Stimulated activated CD4-positive, alpha-beta T cell treated with anti-CD3 and anti-CD28 coated beads, Interleukin-12 subunit alpha, Interleukin-12 subunit beta, amount 100 ng/mL, for 24 hours (primary cell): ENCODE measurements around the gene GRHPR.

ENCODE experiments used
- DNase-seq, 2 experiments: peaks; one replicate each; pipeline ENCODE4 v3.0.0-alpha.2; 2020; ENCODE audit warnings: low read depth in 2 of 2

GRHPR gene

DNA sequence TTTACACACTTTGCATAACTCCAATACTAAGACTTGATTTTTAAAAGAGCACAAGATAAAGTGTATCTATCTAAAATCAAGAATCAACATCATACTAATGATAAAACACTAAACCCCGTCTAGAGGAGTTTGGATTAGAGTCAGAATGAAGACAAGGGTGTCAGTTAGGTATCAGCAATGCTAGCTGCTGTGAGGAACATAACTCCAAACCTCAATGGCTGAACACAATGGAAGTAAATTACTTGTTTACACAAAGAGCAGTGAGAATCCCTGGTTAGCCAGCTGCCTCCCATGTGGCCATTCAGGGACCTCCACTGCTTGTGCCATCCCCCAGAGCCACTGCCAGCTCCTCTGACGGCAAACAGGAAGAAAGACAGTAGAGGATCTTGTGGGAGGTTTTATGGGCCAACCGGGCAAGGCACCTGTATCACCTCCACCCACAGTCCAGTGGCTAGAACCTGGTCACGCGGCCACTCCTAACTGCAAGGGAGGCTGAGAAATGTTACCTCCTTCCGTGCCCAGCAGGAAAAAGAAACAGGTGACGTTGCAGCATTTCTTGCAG, 24.0 kb upstream of the GRHPR start:
- DNase-seq: no peak

DNA sequence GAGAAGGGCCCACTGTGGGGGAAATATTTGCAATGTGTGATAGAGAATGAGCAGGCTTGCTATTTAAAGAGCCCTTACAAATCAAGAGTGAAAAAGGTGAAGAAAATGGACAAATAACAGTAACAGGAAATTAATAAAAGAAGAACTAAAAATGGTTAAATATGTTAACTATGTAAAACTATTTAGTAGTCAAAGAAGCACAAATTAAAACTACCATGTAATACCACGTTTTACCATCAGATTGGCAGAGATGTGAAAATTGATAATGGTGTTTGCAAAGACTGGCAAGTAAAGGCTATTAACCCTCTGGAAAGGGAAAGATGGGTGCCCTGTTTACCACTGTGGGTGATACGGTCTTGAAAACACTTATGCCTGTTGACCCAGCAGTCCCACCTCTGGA, 23.2 kb upstream of the GRHPR start:
- no peak for DNase-seq

DNA sequence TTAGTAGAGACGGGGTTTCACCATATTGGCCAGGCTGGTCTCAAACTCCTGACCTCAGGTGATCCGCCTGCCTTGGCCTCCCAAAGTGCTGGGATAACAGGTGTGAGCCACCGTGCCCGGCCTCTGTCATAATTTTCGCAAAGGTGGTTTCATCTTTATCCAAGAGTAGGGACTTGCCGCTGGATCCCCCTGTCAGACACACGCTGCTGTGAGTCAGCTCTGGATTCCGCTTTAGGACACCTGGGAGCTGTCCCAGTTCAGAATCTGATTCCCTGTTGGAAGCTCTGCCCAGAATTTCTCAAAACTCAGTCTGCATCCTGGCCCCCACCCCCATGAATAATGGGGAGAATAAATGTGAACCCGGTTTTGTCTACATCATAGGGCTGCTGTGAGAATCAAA, 17.9 kb upstream of the GRHPR start:
- DNase-seq: no peak

DNA sequence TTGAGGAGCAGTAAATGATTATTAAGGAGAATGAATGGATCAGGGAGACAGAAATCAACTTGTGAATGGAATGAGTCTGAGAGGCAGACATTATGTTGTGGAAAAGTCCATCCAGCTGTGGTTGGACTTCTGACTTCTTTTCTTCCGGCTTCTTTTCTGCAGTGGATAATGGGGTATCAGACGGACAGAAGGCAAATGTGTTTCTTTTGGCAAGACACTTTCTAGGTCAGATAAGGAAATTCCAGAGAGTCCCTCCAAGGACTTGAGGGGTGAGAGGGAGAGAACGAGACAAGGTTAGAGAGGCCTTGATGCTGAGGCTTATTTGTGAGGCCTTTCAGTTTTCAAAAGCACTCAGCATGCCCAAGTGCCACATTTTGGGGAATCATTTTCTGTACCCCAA, 17.1 kb upstream of the GRHPR start:
- no peak for DNase-seq

DNA sequence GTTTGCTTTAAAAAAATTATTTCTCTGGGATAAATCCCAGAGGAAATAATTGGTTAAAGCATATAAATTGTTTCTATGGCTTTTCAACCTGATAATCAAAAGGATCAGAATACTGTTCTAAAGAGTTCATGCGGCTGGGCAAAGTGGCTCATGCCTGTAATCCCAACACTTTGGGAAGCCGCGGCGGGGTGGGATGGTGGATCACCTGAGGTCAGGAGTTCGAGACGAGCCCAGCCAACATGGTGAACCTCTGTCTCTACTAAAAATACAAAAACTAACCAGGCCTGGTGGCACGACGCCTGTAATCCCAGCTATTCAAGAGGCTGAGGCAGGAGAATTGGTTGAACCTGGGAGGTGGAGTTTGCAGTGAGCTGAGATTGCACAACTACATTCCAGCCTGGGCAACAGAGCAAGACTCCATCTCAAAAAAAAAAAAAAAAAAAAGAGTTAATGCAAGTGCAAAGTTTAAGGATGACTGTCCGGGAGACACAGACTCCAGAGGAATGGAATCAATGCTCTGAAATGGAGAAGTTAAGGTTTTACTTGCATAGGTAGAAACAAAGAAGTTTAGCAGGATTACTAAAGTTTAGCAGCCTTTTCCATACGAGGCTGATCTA, 16.6 kb upstream of the GRHPR start:
- DNase-seq: no peak

DNA sequence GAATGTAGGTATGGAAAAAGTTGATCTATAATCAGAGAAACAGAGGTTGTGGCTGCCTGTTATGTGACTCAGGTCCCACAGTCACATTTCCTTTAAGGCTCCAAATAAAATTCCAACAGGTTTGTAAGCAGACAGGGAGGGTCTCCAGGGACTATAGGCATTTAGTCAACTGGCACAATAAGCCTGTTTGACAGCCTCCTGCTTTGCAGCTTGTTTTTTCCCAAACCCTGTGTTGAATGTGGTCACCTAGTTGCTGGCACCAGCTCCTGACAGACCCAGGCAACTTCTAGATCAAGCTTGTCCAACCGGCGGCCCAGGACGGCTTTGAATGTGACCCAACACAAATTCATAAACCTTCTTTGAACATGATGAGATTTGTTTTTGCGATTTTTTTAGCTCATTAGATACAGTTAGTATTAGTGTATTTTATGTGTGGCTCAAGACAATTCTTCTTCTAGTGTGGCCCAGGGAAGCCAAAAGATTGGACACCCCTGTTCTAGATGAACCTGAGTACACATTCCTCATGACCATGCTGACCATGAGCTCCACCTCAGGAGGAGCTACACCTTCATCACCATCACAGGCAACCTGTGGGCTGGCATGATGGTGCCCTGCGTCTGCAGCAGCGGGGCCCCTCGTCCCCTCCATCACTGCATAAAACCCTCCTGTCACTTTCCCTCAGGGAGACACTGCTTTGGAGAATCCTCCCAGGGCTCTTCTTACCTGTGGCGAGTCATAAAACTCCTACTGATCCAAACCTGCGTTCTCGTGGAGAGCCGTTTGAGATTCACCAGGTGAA, 15.7 kb upstream of the GRHPR start:
- DNase-seq: no peak

DNA sequence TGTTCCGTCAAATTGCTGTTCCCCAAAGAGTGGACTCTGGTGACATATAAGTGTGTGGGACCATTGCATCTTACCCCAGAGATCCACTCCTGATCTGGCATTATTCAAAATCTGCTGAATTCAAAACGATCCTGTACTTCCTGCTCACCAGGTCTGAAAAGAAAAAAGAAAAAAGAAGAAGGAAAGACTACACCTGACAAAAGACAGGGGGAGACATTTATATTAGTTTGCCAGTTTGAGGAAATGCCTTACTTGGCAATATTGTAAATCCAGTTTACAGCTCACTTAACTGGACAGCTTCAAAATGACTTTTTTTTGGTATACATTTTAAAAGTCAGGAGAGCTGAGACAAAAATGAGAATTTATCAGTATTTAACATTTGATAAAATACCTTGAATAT, 15.0 kb upstream of the GRHPR start:
- DNase-seq: no peak

DNA sequence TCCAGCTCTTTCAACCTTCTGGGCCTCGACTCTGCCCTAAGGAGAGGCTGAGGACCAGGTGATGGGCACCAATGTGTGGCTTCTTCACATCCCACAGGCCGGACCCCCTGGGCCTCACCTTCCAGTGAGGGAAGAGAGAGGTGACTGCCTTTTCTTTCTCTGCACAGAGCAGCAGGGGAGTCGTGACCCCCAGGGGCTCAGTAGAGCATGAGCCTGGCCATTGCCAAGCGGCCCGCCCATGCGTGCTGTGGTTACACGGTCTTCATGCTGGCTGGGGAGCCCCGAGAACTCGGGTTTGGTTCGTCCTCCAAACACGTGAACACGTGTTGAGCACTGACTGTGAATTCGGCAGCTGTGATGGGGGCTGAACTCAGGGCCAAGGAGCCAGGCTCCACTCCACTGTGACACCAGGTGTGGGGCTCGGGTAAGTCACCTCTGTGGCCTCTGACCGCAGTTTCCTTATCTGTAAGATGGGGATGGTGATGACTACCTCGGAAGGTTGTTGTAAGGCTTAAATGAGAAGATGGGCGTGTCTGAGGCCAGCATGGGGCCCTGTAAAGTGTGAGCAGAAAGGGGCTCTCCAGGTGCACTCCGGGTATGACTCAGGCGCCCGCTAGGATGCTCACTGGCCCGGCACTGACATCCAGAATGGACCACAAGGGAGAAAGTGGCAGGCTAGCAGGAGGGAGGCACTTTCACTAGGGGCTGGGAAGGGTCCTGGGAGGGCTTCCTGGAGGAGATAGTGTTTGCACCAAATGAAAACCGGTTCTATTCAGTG, 13.4 kb upstream of the GRHPR start:
- peak; percentile 21 to 32 for DNase-seq

DNA sequence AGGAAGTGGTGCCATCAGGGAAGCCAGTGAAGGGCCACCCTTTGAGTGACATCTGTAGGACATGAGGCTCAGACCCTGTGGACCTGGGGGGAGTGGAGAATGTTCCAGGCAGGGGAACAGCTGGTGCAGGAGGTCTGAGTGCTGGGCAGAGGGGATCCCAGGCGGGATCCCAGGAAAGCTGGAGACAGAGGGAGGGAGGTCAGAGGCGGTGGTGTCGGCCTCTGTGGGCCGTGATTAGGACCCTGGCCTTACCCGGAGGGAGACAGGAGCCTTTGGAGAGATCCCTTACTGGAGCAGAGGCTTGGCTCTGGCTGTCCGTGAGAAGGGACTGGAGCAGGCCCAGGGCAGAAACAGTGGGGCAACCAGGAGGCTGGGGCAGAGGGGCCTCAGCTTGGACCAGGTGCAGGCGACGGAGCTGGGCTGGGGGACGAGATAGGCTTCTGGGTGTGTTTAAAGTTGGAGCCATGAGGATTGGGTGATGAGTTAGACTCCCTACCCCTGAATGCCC, 12.1 kb upstream of the GRHPR start:
- no peak for DNase-seq

DNA sequence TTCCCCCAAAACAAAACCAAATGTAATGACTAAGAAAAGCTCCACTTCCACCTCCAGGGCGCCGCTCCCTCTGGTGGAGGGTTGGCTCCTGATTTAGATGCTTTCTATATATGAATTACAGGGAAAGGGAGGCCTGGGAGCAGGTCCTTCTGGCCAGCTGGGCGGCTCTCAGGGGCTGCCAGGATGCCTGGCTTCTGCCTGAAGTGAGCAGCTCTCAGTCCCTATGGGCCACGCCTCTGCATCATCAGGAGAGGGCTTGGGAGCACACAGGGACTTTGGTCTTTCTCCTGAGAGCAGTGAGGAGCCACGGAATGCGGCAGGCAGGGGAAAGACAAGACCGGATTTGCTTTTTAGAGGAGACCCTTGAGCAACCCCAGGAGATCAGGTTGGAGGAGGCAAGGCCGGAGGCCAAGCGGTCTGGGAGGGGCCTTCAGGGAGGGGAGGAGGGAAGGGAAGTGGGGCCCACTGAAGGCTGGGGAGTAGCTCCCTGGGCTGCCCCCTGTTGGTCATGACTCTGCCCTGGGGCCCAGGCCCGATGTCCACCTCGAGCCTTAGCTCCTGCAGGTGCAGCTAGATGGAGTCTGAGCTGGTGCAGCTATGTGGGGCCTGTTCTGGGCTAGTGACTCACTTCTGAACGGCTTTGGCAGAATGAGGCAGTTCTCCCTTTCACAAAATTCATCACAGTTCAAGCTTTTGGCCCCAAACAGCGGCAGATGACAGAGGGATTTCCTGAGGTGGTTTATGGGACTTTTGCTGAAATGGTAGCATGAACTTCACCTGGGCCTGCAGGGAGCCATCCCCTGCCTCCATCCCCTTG, 11.3 kb upstream of the GRHPR start:
- peak in 1 of 2 experiments; percentile 21 for DNase-seq

DNA sequence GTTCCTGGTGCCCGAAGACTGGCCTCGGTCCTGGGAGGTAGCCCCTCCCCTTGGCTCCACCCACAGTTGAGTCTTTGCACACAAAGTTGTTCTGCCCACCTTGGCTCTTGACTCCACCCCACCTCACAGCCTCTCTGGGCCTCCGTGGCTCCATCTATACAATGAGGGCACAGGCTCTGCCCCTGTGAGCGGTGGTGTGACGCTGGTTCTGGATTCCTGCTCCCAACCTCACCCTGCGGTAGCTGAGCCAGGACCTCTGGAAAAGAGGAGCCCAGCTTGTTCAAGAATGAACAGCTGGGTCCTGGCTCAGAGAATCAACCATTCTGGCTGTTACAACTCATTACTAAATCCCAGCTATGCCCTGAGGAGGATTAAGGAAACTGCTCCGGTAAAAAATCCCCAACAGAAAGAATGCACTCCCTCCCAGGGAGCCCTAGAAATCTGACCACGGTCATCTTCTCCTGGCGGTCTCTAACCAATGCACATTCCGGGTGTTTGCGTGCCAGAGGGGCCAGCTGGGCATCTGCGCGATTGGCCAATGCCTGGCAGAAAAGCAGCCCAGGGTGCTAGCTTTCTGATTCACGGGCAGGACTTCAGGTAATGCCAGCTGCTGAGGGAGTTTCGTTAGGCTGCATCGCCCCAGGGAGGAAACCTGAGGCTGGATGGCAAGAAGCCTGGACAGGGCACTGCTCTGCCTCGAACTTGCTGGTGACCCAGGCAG, 9.9 kb upstream of the GRHPR start:
- DNase-seq: no peak

DNA sequence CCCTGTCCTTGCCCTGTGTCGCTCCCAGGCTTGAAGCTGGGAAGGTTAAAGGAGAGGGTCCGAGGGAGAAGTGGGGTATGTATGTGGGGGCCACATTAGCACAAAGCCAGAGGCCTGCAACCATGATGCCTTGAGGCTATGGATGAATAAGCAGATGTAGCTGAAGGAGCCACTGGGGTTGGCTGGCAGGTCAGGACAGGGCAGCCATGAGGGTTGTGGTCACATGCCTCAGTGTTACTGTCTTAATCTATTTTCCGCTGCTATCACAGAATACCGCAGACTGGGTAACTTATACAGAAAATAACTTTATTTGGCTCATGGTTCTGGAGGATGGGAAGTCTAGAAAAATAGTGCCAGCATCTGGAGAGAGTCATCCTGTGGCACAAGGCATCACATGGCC, 9.2 kb upstream of the GRHPR start:
- no peak for DNase-seq

DNA sequence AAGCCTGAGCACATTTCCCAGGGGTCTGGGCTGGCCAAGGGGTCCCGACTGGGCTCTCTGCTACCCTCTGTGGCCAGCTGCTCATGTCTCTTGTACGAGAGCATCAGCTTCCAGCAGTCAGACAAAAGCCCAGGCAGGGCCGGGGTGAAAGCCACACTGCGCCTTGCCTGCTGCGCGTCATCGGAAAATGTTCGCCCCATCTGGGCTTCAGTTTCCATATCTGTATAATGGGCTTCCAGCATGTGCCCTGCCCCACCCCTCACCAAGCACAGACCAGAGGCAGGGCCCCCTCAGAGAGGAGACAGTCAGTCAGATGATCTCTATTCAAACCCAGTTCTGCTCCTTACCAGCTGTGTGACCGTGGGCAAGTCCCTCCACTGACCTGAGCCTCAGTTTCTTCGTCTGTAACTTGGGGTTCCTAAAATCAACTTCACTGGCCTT, 8.0 kb upstream of the GRHPR start:
- DNase-seq: no peak

DNA sequence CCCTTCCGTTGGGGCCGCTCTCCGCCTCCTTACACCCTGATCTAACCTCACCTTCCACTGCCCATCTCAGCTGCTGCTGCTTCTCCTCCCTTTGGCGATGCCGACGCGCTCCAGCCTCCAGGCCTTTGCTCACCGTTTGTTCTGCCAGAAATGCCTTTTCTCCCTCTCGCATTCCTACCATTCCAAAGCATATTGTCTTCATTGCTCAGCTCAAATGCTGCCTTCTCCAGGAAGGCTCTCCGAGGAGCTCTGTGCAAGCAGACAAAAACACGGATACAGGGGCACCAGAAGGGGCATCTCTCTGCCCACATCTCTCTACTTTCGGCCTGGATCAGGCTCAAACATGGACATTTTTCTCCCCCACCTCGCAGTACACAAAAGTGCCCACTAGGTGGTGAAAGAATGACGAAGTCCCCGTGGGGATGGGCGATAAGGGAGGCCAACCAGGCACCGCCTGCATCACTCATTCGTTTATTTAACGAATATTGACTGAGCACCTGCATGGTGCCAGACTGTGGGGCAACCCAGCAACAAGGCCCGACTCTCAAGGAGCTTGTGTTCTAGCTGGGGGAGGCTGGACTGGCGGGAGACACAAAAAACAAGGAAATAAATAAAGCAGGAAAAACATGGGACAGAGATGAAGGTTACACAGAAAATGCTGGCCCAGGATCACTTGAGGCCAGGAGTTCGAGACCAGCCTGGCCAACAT, 7.3 kb upstream of the GRHPR start:
- peak; percentile 51 to 76 for DNase-seq

DNA sequence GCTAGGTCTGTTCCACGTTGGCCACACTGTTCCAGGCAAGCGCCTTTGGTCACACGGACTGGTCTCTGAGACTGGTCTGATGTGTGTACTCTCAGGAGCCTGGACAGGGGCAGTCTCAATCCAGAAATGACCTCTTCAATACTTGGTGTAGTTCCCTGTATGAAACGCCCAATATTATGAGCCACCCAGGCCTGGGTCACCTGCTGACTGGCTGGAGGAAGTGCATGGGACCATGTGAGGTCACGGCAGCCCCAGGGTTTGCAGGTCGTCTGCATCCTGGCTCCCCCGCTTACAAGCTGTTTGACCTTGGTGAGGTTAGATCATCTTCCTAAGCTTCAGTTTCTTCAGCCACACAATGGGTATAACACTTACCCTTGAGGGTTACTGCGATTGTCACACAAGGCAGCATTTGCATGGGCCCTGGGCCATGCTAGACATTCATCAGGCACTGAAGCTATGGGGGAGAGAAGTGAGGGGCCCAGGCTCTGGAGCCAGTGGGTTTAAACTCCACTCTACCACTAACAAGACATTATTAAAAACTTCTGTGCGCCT, 5.2 kb upstream of the GRHPR start:
- DNase-seq: no peak

DNA sequence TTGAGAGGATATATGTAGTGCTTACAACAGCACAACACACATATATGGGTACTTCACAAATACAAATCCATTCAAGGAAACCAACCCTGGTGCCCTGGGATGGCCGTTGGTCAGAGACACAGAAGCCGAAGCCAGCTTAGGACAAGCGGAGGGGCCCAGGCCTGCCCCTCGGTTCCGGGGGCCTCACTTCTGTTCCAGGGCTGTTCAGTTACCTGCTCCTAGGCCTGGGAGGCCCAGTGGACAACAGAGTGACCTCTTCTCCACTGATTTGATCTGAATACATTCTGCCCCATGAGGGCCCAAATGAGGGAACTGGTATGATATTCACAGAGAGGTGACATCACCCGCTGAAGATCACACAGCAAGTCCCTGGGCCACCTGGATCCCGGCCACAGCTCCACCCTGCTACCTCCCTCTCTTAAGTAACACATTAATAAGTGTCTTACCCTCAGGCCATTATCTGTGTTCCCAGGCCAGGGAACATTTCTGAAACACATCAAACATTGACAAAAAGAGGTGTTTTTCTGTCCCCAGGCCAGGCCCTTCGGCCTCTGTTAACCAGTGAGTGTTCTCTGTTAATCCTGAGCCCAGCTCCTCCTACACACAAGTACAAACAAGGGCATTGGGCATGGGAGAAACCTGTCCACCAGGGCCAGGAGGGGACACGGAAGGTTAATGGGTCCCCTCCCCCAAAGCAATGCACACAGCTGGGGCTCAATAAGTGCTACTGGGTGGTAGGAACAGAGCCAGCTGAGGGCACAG, 4.5 kb upstream of the GRHPR start:
- no peak for DNase-seq

DNA sequence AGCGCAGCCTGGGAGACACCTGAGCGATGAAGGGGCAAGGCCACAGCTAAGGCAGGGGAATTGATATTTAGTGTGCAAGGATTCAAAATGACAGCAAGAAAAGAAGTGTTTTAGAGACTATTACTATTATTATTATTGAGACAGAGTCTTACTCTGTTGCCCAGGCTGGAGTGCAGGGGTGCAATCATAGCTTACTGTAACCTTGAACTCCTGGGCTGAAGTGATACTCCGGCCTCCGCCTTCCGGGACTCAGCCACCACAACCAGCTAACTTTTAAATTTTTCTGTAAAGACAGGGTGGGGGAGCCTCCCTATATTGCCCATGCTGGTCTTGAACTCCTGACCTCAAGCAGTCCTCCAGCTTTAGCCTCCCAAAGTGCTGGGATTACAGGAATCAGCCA, 3.3 kb upstream of the GRHPR start:
- no peak for DNase-seq

DNA sequence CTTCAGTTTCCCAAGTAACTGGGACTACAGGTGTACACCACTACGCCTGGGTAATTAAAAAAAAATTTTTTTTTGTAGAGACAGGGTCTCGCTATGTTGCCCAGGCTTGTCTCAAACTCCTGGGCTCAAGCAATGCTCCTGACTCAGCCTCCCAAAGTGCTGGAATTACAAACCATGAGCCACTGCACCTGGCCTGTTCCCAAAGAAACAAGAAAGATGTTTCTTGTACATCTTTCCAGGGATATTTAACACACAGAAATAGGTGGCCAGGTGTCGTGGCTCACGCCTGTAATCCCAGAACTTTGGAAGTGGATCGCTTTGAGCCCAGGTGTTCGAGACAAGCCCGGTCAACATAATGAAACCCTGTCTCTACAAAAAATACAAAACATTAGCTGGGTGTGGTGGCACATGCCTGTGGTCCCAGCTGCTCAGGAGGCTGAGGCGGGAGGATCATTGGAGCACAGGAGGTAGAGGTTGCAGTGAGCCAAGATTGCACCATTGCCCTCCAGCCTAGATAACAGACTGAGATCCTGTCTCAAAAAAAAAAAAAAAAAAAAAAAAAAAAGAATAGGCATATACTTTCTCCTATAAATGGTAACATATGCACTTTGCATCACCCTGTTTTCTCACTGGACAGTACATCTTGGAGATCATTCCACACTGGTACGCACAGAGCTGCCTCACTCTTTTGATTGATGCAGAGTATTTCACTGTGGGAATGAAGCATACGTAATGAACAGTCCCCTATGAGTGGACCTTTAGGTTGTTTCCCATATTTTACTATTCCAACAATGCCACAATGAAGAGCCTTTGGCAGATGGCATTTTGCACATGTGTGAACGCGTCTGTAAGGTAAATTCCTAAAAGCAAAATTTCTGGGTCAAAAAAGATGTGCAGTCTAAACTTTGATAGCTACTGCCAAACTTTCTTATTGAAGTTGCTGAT, 2.0 kb upstream of the GRHPR start:
- no peak for DNase-seq
